ENCODE measurements around the gene FOXC1. TPM values are rescaled to one million over a fixed set of nuclear protein-coding genes. Genes with fewer than 3 reads are reported as not detected.

Gene FOXC1
- total RNA-seq, 1 donor from 2014 or later = 9.8 TPM

GRCh38 chr6:1636971-1637871, 27.5 kb downstream of the FOXC1 start:
- Histone ChIP-seq H3K9me3 (no peaks in the 10 kb centered on the region), H3K36me3 (no peaks in the 10 kb centered on the region), H3K4me3 (no peak overlapping the region), H3K27me3 (no peaks in the 10 kb centered on the region), H3K27ac (no peak overlapping the region), H3K4me1 (peaks cover 25% of the 10 kb centered on the region)
- no peak for DNase-seq (ENCODE audit: extremely low spot score in 2 of 2)
- TF ChIP-seq POLR2AphosphoS5 (IDR thresholded peaks at IDR 0.05; ENCODE audit: insufficient read depth in 1 of 2, low read depth in 1 of 2) (no peak), CTCF (IDR thresholded peaks at IDR 0.05) (no peak), POLR2A (IDR thresholded peaks at IDR 0.05) (no peak)
- intact Hi-C loops (cut with DNase I) = no loop called here

GRCh38 chr6:1639430-1639829, 29.7 kb downstream of the FOXC1 start:
- Histone ChIP-seq H3K4me3 (no peak overlapping the region), H3K27me3 (no peaks in the 10 kb centered on the region), H3K36me3 (no peaks in the 10 kb centered on the region), H3K9me3 (no peaks in the 10 kb centered on the region), H3K27ac (no peak overlapping the region), H3K4me1 (peaks cover 25% of the 10 kb centered on the region)
- intact Hi-C loops (cut with DNase I) = no loop called here
- DNase-seq (ENCODE audit: extremely low spot score in 2 of 2) = no peak
- TF ChIP-seq POLR2A (IDR thresholded peaks at IDR 0.05) (no peak), CTCF (IDR thresholded peaks at IDR 0.05) (no peak), POLR2AphosphoS5 (IDR thresholded peaks at IDR 0.05; ENCODE audit: insufficient read depth in 1 of 2, low read depth in 1 of 2) (no peak)

GRCh38 chr6:1640476-1640875, 30.8 kb downstream of the FOXC1 start:
- Histone ChIP-seq H3K36me3 (no peaks in the 10 kb centered on the region), H3K4me3 (no peak overlapping the region), H3K9me3 (no peaks in the 10 kb centered on the region), H3K27me3 (no peaks in the 10 kb centered on the region), H3K4me1 (peaks cover 25% of the 10 kb centered on the region), H3K27ac (no peak overlapping the region)
- intact Hi-C loops (cut with DNase I) = no loop called here
- no peak for TF ChIP-seq POLR2A (IDR thresholded peaks at IDR 0.05)
- no peak for TF ChIP-seq POLR2AphosphoS5 (IDR thresholded peaks at IDR 0.05; ENCODE audit: insufficient read depth in 1 of 2, low read depth in 1 of 2)
- no peak for TF ChIP-seq CTCF (IDR thresholded peaks at IDR 0.05)
- no peak for DNase-seq (ENCODE audit: extremely low spot score in 2 of 2)

DNA sequence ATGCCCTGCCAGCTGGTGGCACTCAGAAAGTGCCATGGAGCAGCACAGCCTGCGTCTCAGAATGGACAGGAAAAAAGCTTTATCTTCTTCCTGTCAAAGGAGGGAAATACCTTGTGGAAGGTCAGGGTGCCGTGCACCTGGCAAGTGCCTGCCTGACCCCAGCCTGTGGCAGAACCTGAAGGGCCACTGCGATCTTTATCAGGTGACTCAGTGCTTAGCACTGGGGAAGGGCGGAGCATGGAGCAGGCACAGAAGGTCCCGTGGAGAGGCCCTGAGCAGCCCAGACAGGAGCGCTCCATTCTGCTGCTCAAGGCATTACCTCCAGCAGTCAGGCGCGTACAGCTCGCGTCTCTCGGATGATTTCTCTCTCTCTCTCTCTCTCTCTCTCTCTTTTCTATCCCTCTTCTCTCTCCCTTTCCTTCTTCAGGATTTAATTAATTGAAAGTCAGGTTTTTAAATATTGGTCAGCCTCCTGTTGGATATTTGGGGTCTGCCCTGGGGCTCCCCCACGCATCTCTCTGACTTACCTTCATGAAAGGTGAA, 31.7 kb downstream of the FOXC1 start:
- H3K4me3 ChIP-seq = no peak overlapping the region
- no peaks in the 10 kb centered on the region for H3K36me3 ChIP-seq
- no peak overlapping the region for H3K27ac ChIP-seq
- no peaks in the 10 kb centered on the region for H3K9me3 ChIP-seq
- H3K4me1 ChIP-seq = peaks cover 21% of the 10 kb centered on the region
- TF ChIP-seq POLR2A (IDR thresholded peaks at IDR 0.05) (no peak), POLR2AphosphoS5 (IDR thresholded peaks at IDR 0.05; ENCODE audit: insufficient read depth in 1 of 2, low read depth in 1 of 2) (peak; percentile 56 to 58), CTCF (IDR thresholded peaks at IDR 0.05) (no peak)
- no peak for DNase-seq (ENCODE audit: extremely low spot score in 2 of 2)
- no peaks in the 10 kb centered on the region for H3K27me3 ChIP-seq
- intact Hi-C loops (cut with DNase I) = no loop called here

GRCh38 chr6:1643111-1643510, 33.4 kb downstream of the FOXC1 start:
- Histone ChIP-seq H3K4me1 (peaks cover 10% of the 10 kb centered on the region), H3K4me3 (no peak overlapping the region), H3K9me3 (no peaks in the 10 kb centered on the region), H3K27me3 (no peaks in the 10 kb centered on the region), H3K27ac (no peak overlapping the region), H3K36me3 (no peaks in the 10 kb centered on the region)
- no peak for TF ChIP-seq POLR2AphosphoS5 (IDR thresholded peaks at IDR 0.05; ENCODE audit: insufficient read depth in 1 of 2, low read depth in 1 of 2)
- TF ChIP-seq POLR2A (IDR thresholded peaks at IDR 0.05) = no peak
- TF ChIP-seq CTCF (IDR thresholded peaks at IDR 0.05) = no peak
- DNase-seq (ENCODE audit: extremely low spot score in 2 of 2) = no peak
- intact Hi-C loops (cut with DNase I) = no loop called here

Data from vagina (tissue), 2 donors.